DND-41 (cell line): ENCODE results near the gene SOS1.

ENCODE experiments used
- EZH2 ChIP-seq: IDR thresholded peaks from 3 replicates; pipeline ENCODE4 v1.6.1; 2012; ENCODE audit warnings: borderline replicate concordance, low read depth, mild to moderate bottlenecking, moderate library complexity, low read length, inconsistent platforms; ENCODE audit not compliant: severe bottlenecking
- TF ChIP-seq, protein P1 (sequence below): IDR thresholded peaks from 2 replicates; pipeline ENCODE4 v1.5.1; 2012; ENCODE audit warnings: borderline replicate concordance, low read length, moderate library complexity, mild to moderate bottlenecking; ENCODE audit not compliant: poor library complexity, severe bottlenecking; ENCODE audit errors: extremely low read depth

DNA sequence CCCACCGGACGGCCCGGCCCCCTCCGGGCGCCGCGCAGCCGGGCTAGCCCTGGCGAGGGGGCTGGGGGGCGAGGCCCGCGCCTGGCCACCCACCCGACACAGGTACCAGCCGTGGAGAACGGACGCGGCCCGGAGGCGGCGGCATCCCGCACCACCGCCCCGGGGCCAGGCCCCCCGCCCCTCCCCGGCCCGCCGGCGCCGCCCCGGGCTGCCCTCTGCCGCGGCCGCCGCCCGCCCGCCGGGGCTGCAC, 405 bp downstream of the SOS1 start:
- TF ChIP-seq EZH2, result no peak
- TF ChIP-seq, protein P1, sequence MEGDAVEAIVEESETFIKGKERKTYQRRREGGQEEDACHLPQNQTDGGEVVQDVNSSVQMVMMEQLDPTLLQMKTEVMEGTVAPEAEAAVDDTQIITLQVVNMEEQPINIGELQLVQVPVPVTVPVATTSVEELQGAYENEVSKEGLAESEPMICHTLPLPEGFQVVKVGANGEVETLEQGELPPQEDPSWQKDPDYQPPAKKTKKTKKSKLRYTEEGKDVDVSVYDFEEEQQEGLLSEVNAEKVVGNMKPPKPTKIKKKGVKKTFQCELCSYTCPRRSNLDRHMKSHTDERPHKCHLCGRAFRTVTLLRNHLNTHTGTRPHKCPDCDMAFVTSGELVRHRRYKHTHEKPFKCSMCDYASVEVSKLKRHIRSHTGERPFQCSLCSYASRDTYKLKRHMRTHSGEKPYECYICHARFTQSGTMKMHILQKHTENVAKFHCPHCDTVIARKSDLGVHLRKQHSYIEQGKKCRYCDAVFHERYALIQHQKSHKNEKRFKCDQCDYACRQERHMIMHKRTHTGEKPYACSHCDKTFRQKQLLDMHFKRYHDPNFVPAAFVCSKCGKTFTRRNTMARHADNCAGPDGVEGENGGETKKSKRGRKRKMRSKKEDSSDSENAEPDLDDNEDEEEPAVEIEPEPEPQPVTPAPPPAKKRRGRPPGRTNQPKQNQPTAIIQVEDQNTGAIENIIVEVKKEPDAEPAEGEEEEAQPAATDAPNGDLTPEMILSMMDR, result no peak
